GM23338 (cell line): ENCODE data around the gene TMTC2. TPM values are rescaled to one million over a fixed set of nuclear protein-coding genes. Genes with fewer than 3 reads are reported as not detected.

Experiments used
- ATAC-seq: fragments of 200-7000 bp; cut with Tn5 transposase; 3 replicates; pipeline ENCODE4 v1.9.1; 2020
- DNase-seq: peaks from one replicate; pipeline ENCODE4 v3.0.0-alpha.2; 2015; ENCODE audit warnings: low spot score
- H2AFZ ChIP-seq: fragments of 200-600 bp; sonication (generic); 2 replicates; pipeline ENCODE4 v1.8.0; 2016; ENCODE audit warnings: antibody characterized with exemption, mild to moderate bottlenecking, moderate library complexity
- H3F3A ChIP-seq: fragments of 200-600 bp; sonication (generic); replicated peaks from 2 replicates; pipeline ENCODE4 v1.8.0; 2017; ENCODE audit warnings: antibody characterized with exemption, mixed run types, low read depth
- H3K27ac ChIP-seq: fragments of 200-600 bp; sonication (generic); 2 replicates; pipeline ENCODE4 v1.6.1; 2016; ENCODE audit warnings: low read depth
- H3K27me3 ChIP-seq: fragments of 200-600 bp; sonication (generic); 2 replicates; pipeline ENCODE4 v1.8.0; 2016; ENCODE audit warnings: mild to moderate bottlenecking, mixed run types, moderate library complexity; ENCODE audit not compliant: insufficient read depth
- H3K36me3 ChIP-seq: fragments of 200-600 bp; sonication (generic); 2 replicates; pipeline ENCODE4 v1.8.0; 2016; ENCODE audit warnings: mild to moderate bottlenecking; ENCODE audit not compliant: insufficient read depth
- H3K4me1 ChIP-seq: fragments of 200-600 bp; sonication (generic); 2 replicates; pipeline ENCODE4 v1.8.0; 2016; ENCODE audit warnings: mild to moderate bottlenecking, moderate library complexity; ENCODE audit not compliant: insufficient read depth
- H3K4me2 ChIP-seq: fragments of 200-600 bp; sonication (generic); 2 replicates; pipeline ENCODE4 v1.7.1; 2017; ENCODE audit warnings: mixed run types
- H3K4me3 ChIP-seq: fragments of 200-600 bp; sonication (generic); 2 replicates; pipeline ENCODE4 v1.6.1; 2016; ENCODE audit warnings: mixed run types
- H3K79me2 ChIP-seq: fragments of 200-600 bp; sonication (generic); replicated peaks from 2 replicates; pipeline ENCODE4 v1.8.0; 2017; ENCODE audit warnings: mild to moderate bottlenecking; ENCODE audit not compliant: insufficient read depth
- H3K9me2 ChIP-seq: fragments of 200-600 bp; sonication (generic); 2 replicates; pipeline ENCODE4 v1.8.0; 2017; ENCODE audit not compliant: insufficient read depth
- H4K20me1 ChIP-seq: fragments of 200-600 bp; sonication (generic); replicated peaks from 2 replicates; pipeline ENCODE4 v1.8.0; 2017; ENCODE audit warnings: mild to moderate bottlenecking; ENCODE audit not compliant: insufficient read depth
- H3K27ac Mint-ChIP-seq: 2 replicates; pipeline ENCODE4 v1.8.0; 2020; ENCODE audit warnings: inconsistent platforms, mild to moderate bottlenecking, moderate library complexity, mixed read lengths
- H3K27me3 Mint-ChIP-seq: 3 replicates; pipeline ENCODE4 v1.8.0; 2022; ENCODE audit warnings: low read depth, mild to moderate bottlenecking, moderate library complexity, mixed read lengths, inconsistent platforms; ENCODE audit not compliant: insufficient read depth, poor library complexity
- H3K36me3 Mint-ChIP-seq: 3 replicates; pipeline ENCODE4 v1.8.0; 2021; ENCODE audit warnings: low read depth, mild to moderate bottlenecking, inconsistent platforms, moderate library complexity, mixed read lengths
- H3K4me1 Mint-ChIP-seq: 3 replicates; pipeline ENCODE4 v1.8.0; 2020; ENCODE audit warnings: mild to moderate bottlenecking, inconsistent platforms, mixed read lengths
- H3K4me3 Mint-ChIP-seq: 3 replicates; pipeline ENCODE4 v1.8.0; 2021; ENCODE audit warnings: moderate library complexity, mild to moderate bottlenecking, inconsistent platforms, mixed read lengths
- H3K9me3 Mint-ChIP-seq: 3 replicates; pipeline ENCODE4 v1.8.0; 2020; ENCODE audit warnings: moderate library complexity, mild to moderate bottlenecking, inconsistent platforms, mixed read lengths
- CREB1 ChIP-seq: fragments of 250-450 bp; sonication (Bioruptor Pico); IDR thresholded peaks from 2 replicates; pipeline ENCODE4 v1.5.0; 2020; ENCODE audit warnings: low read depth, mild to moderate bottlenecking, moderate library complexity
- EZH2 ChIP-seq: fragments of 200-600 bp; sonication (generic); IDR thresholded peaks from one replicate; pipeline ENCODE4 v1.8.0; 2017; ENCODE audit warnings: antibody characterized with exemption, mild to moderate bottlenecking, low read depth; ENCODE audit not compliant: unreplicated experiment
- EZH2phosphoT487 ChIP-seq: fragments of 200-600 bp; sonication (generic); IDR thresholded peaks from one replicate; pipeline ENCODE4 v1.8.1; 2018; ENCODE audit warnings: antibody characterized with exemption; ENCODE audit not compliant: unreplicated experiment
- JUNB ChIP-seq: IDR thresholded peaks from one replicate; pipeline ENCODE4 v1.6.1; 2016; ENCODE audit warnings: antibody characterized with exemption; ENCODE audit not compliant: unreplicated experiment
- STAT1 ChIP-seq: IDR thresholded peaks from one replicate; pipeline ENCODE4 v1.6.1; 2016; ENCODE audit warnings: antibody characterized with exemption; ENCODE audit not compliant: unreplicated experiment
- ZNF114 ChIP-seq: fragments of 250-450 bp; sonication (Bioruptor Pico); IDR thresholded peaks from 2 replicates; pipeline ENCODE4 v1.5.0; 2020; ENCODE audit warnings: mild to moderate bottlenecking, moderate library complexity
- polyA plus RNA-seq: library from polyadenylated mRNA; unstranded; fragments of >200 nt; fragmentation: Nextera tagmentation; extraction: Ambion mirVana; gene quantifications from 2 replicates; pipeline ENCODE4 v1.2.1, GENCODE V29; 2016
- total RNA-seq: library from RNA; depleted of rRNA; stranded (reverse); fragments of >200 nt; shearing (Covaris generic); gene quantifications from 2 replicates; pipeline ENCODE4 v1.2.3, GENCODE V29; 2014
- TF ChIP-seq, protein P1 (sequence below): IDR thresholded peaks from one replicate; pipeline ENCODE4 v1.6.1; 2018; ENCODE audit warnings: antibody characterized with exemption; ENCODE audit not compliant: unreplicated experiment
- TF ChIP-seq, protein P2 (sequence below), 2 experiments: fragments of 200-600 bp in 1 of 2; sonication (generic) in 1 of 2; conservative IDR thresholded peaks; 2 replicates each; pipeline versions ENCODE4 v1.5.1 to v1.6.1; 2016 to 2017; ENCODE audit warnings: antibody characterized with exemption in 2 of 2, low read depth in 2 of 2, mild to moderate bottlenecking in 2 of 2, moderate library complexity in 1 of 2
- TF ChIP-seq, protein P3 (sequence below): IDR thresholded peaks from 2 replicates; pipeline ENCODE4 v1.6.1; 2016; ENCODE audit warnings: antibody characterized with exemption

TMTC2 gene
- total and polyA plus RNA-seq, 2 experiments from 2014 or later, result 0.57 to 6.5 TPM

DNA sequence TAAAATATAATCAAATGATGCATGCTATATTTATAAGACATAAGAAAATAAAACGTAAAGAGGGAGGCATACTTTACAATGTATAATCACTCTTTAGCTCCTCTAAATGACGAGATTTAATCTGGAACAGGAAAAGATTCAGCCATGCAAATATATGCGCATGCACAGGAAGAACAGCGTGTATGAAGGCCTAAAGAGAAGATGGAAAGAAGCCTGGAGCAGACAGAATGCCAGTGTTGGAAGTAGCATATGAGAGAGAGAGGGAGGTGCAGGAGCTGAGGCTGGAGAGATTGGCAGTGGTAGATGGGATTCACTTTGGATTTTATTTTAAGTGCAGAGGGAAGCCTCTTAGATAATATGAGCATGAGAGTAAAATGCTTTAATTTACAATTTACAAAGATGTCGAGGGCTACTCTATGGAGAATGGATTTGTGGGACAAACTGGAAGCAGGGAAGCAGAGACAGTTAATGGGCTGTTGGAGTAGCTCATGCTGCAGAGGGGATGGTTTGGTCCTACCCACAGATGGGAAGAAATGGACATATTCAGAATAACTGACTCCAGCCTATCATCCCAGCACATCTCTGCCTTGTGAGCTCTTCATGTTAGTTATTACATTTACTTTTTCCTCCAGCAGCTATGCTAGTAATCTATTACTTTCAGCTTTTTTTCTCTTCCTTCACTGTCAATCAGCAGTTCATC lies 411.1 kb downstream of the TMTC2 start:
- DNase-seq (no peak), ATAC-seq (no peak)
- Histone ChIP-seq H3K27ac (no peak overlapping the region), H3K9me2 (no peaks in the 10 kb centered on the region; the same call in 1 of the 2 replicates), H3F3A (no peaks in the 10 kb centered on the region), H3K4me2 (peak overlapping the region; percentile 22; the same call in 1 of the 2 replicates), H3K36me3 (no peaks in the 10 kb centered on the region), H3K79me2 (no peaks in the 10 kb centered on the region), H3K27me3 (no peaks in the 10 kb centered on the region), H3K4me3 (no peak overlapping the region), H2AFZ (no peak overlapping the region), H4K20me1 (no peaks in the 10 kb centered on the region), H3K4me1 (peaks cover 12% of the 10 kb centered on the region)
- Mint-ChIP-seq H3K27me3 (peaks cover 5% of the 10 kb centered on the region), H3K27ac (no peak overlapping the region; the same call in 1 of the 2 replicates), H3K4me1 (peaks cover 21% of the 10 kb centered on the region), H3K4me3 (no peak overlapping the region), H3K36me3 (no peaks in the 10 kb centered on the region; the same call in 2 of the 3 replicates), H3K9me3 (no peaks in the 10 kb centered on the region; the same call in 1 of the 3 replicates)
- TF ChIP-seq ZNF114, result no peak

DNA sequence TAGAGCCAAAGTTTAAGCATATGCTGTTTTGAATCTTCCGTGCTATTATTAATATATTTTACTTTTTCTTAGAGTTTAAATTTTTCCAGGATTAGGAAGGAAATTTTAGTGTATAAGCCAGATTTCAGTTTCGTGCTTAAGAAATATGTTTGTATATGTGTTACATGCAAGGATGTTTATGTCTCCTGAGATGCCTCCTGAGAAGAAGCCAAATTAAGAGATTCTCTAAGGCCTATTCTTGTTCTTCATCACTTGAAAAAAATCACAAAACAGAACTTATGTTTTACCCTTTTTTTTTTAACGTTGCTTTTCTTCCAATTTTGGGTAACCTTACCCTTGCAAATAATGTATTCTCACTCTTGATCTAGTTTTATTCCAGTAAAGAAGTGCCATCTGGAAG lies 412.7 kb downstream of the TMTC2 start:
- H3K4me3 Mint-ChIP-seq, result no peak overlapping the region
- H3K79me2 ChIP-seq, result no peaks in the 10 kb centered on the region
- no peak for DNase-seq
- H3K4me1 ChIP-seq, result peaks cover 12% of the 10 kb centered on the region
- H3K36me3 Mint-ChIP-seq, result no peaks in the 10 kb centered on the region; the same call in 2 of the 3 replicates
- no peak for ATAC-seq
- no peak overlapping the region for H3K27ac ChIP-seq
- no peak overlapping the region for H3K27ac Mint-ChIP-seq
- H3K9me3 Mint-ChIP-seq, result no peaks in the 10 kb centered on the region; the same call in 1 of the 3 replicates
- H3K4me2 ChIP-seq, result no peak overlapping the region
- no peaks in the 10 kb centered on the region for H3K9me2 ChIP-seq
- H3K4me3 ChIP-seq, result no peak overlapping the region
- peaks cover 19% of the 10 kb centered on the region for H3K4me1 Mint-ChIP-seq
- no peaks in the 10 kb centered on the region for H3F3A ChIP-seq
- H3K27me3 ChIP-seq, result no peaks in the 10 kb centered on the region
- peaks cover 5% of the 10 kb centered on the region for H3K27me3 Mint-ChIP-seq
- H2AFZ ChIP-seq, result no peak overlapping the region
- H4K20me1 ChIP-seq, result no peaks in the 10 kb centered on the region
- no peaks in the 10 kb centered on the region for H3K36me3 ChIP-seq
- TF ChIP-seq EZH2phosphoT487, result no peak
- TF ChIP-seq CREB1 (CRISPR knock-in tag), result no peak
- TF ChIP-seq, protein P1, sequence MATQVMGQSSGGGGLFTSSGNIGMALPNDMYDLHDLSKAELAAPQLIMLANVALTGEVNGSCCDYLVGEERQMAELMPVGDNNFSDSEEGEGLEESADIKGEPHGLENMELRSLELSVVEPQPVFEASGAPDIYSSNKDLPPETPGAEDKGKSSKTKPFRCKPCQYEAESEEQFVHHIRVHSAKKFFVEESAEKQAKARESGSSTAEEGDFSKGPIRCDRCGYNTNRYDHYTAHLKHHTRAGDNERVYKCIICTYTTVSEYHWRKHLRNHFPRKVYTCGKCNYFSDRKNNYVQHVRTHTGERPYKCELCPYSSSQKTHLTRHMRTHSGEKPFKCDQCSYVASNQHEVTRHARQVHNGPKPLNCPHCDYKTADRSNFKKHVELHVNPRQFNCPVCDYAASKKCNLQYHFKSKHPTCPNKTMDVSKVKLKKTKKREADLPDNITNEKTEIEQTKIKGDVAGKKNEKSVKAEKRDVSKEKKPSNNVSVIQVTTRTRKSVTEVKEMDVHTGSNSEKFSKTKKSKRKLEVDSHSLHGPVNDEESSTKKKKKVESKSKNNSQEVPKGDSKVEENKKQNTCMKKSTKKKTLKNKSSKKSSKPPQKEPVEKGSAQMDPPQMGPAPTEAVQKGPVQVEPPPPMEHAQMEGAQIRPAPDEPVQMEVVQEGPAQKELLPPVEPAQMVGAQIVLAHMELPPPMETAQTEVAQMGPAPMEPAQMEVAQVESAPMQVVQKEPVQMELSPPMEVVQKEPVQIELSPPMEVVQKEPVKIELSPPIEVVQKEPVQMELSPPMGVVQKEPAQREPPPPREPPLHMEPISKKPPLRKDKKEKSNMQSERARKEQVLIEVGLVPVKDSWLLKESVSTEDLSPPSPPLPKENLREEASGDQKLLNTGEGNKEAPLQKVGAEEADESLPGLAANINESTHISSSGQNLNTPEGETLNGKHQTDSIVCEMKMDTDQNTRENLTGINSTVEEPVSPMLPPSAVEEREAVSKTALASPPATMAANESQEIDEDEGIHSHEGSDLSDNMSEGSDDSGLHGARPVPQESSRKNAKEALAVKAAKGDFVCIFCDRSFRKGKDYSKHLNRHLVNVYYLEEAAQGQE, result no peak
- TF ChIP-seq, protein P2, sequence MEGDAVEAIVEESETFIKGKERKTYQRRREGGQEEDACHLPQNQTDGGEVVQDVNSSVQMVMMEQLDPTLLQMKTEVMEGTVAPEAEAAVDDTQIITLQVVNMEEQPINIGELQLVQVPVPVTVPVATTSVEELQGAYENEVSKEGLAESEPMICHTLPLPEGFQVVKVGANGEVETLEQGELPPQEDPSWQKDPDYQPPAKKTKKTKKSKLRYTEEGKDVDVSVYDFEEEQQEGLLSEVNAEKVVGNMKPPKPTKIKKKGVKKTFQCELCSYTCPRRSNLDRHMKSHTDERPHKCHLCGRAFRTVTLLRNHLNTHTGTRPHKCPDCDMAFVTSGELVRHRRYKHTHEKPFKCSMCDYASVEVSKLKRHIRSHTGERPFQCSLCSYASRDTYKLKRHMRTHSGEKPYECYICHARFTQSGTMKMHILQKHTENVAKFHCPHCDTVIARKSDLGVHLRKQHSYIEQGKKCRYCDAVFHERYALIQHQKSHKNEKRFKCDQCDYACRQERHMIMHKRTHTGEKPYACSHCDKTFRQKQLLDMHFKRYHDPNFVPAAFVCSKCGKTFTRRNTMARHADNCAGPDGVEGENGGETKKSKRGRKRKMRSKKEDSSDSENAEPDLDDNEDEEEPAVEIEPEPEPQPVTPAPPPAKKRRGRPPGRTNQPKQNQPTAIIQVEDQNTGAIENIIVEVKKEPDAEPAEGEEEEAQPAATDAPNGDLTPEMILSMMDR (conservative IDR thresholded peaks at IDR 0.05; ENCODE audit: low read depth in 2 of 2), result no peak
- TF ChIP-seq JUNB, result no peak
- no peak for TF ChIP-seq EZH2
- no peak for TF ChIP-seq STAT1
- no peak for TF ChIP-seq ZNF114
- TF ChIP-seq, protein P3, sequence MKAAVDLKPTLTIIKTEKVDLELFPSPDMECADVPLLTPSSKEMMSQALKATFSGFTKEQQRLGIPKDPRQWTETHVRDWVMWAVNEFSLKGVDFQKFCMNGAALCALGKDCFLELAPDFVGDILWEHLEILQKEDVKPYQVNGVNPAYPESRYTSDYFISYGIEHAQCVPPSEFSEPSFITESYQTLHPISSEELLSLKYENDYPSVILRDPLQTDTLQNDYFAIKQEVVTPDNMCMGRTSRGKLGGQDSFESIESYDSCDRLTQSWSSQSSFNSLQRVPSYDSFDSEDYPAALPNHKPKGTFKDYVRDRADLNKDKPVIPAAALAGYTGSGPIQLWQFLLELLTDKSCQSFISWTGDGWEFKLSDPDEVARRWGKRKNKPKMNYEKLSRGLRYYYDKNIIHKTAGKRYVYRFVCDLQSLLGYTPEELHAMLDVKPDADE, result no peak
